ENCODE data around the gene TAAR8.

Gene TAAR8

DNA sequence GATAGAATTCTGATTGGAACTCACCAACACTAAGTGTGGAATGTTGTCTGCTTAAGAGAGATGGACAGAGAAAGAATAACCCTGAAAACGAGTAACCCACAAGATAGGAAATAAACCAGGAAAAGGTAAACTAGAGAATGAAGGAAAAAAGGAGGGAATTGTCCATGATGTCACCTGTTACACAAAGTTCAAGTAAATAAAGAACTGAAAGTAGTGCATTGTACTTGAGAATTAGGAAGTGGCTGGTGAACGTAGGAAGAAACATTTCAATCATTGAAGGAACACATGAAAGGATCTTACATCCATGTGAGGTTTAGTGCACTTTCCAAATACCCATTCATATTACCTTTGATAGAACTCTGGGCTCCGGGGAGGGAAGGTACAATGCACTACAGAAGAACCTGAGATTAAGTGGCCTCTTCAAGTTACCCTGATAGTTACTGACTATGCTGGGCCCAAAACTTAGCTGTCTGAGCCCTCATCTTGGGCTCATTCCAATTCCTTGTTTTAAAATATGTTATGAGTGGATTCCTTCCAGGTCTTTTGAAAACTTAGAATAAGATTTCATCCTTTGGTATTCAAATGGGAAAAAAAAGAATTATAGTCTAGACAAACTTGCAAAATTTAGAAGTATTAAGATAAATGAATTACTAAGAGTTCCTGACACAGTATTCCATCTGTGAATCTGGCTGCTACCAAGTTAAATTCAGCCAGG, 38.5 kb upstream of the TAAR8 start:
- TF ChIP-seq, protein P1, sequence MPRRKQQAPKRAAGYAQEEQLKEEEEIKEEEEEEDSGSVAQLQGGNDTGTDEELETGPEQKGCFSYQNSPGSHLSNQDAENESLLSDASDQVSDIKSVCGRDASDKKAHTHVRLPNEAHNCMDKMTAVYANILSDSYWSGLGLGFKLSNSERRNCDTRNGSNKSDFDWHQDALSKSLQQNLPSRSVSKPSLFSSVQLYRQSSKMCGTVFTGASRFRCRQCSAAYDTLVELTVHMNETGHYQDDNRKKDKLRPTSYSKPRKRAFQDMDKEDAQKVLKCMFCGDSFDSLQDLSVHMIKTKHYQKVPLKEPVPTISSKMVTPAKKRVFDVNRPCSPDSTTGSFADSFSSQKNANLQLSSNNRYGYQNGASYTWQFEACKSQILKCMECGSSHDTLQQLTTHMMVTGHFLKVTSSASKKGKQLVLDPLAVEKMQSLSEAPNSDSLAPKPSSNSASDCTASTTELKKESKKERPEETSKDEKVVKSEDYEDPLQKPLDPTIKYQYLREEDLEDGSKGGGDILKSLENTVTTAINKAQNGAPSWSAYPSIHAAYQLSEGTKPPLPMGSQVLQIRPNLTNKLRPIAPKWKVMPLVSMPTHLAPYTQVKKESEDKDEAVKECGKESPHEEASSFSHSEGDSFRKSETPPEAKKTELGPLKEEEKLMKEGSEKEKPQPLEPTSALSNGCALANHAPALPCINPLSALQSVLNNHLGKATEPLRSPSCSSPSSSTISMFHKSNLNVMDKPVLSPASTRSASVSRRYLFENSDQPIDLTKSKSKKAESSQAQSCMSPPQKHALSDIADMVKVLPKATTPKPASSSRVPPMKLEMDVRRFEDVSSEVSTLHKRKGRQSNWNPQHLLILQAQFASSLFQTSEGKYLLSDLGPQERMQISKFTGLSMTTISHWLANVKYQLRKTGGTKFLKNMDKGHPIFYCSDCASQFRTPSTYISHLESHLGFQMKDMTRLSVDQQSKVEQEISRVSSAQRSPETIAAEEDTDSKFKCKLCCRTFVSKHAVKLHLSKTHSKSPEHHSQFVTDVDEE (CRISPR knock-in tag; IDR thresholded peaks at IDR 0.05): no peak
- TF ChIP-seq RARB (CRISPR knock-in tag; IDR thresholded peaks at IDR 0.05): no peak
- TF ChIP-seq ISL1 (CRISPR knock-in tag; IDR thresholded peaks at IDR 0.05): no peak
- no peak for TF ChIP-seq ESRRG (CRISPR knock-in tag; IDR thresholded peaks at IDR 0.05)
- TF ChIP-seq TOX (CRISPR knock-in tag; IDR thresholded peaks at IDR 0.05; ENCODE audit: borderline replicate concordance): no peak
- no peak for TF ChIP-seq ZFP30 (CRISPR knock-in tag; IDR thresholded peaks at IDR 0.05)
- no peak for TF ChIP-seq GLIS3 (CRISPR knock-in tag; IDR thresholded peaks at IDR 0.05)
- TF ChIP-seq, protein P2, sequence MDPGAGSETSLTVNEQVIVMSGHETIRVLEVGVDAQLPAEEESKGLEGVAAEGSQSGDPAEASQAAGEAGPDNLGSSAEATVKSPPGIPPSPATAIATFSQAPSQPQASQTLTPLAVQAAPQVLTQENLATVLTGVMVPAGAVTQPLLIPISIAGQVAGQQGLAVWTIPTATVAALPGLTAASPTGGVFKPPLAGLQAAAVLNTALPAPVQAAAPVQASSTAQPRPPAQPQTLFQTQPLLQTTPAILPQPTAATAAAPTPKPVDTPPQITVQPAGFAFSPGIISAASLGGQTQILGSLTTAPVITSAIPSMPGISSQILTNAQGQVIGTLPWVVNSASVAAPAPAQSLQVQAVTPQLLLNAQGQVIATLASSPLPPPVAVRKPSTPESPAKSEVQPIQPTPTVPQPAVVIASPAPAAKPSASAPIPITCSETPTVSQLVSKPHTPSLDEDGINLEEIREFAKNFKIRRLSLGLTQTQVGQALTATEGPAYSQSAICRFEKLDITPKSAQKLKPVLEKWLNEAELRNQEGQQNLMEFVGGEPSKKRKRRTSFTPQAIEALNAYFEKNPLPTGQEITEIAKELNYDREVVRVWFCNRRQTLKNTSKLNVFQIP (CRISPR knock-in tag; IDR thresholded peaks at IDR 0.05; ENCODE audit: borderline replicate concordance, low read depth): no peak
- no peak for TF ChIP-seq ZNF565 (CRISPR knock-in tag; conservative IDR thresholded peaks at IDR 0.05; ENCODE audit: low read depth)
- no peak for TF ChIP-seq ZNF70 (CRISPR knock-in tag; IDR thresholded peaks at IDR 0.05)
- TF ChIP-seq, protein P3, sequence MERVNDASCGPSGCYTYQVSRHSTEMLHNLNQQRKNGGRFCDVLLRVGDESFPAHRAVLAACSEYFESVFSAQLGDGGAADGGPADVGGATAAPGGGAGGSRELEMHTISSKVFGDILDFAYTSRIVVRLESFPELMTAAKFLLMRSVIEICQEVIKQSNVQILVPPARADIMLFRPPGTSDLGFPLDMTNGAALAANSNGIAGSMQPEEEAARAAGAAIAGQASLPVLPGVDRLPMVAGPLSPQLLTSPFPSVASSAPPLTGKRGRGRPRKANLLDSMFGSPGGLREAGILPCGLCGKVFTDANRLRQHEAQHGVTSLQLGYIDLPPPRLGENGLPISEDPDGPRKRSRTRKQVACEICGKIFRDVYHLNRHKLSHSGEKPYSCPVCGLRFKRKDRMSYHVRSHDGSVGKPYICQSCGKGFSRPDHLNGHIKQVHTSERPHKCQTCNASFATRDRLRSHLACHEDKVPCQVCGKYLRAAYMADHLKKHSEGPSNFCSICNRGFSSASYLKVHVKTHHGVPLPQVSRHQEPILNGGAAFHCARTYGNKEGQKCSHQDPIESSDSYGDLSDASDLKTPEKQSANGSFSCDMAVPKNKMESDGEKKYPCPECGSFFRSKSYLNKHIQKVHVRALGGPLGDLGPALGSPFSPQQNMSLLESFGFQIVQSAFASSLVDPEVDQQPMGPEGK (CRISPR knock-in tag; IDR thresholded peaks at IDR 0.05; ENCODE audit: borderline replicate concordance): no peak
- no peak for TF ChIP-seq ZC3H10 (CRISPR knock-in tag; IDR thresholded peaks at IDR 0.05)
- TF ChIP-seq CSDC2 (CRISPR knock-in tag; IDR thresholded peaks at IDR 0.05): no peak
- TF ChIP-seq, protein P4, sequence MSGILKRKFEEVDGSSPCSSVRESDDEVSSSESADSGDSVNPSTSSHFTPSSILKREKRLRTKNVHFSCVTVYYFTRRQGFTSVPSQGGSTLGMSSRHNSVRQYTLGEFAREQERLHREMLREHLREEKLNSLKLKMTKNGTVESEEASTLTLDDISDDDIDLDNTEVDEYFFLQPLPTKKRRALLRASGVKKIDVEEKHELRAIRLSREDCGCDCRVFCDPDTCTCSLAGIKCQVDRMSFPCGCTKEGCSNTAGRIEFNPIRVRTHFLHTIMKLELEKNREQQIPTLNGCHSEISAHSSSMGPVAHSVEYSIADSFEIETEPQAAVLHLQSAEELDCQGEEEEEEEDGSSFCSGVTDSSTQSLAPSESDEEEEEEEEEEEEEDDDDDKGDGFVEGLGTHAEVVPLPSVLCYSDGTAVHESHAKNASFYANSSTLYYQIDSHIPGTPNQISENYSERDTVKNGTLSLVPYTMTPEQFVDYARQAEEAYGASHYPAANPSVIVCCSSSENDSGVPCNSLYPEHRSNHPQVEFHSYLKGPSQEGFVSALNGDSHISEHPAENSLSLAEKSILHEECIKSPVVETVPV (CRISPR knock-in tag; IDR thresholded peaks at IDR 0.05): no peak
- no peak for TF ChIP-seq ZFP3 (CRISPR knock-in tag; IDR thresholded peaks at IDR 0.05)
- no peak for TF ChIP-seq SNAI2 (CRISPR knock-in tag; IDR thresholded peaks at IDR 0.05)
- TF ChIP-seq, protein P5, sequence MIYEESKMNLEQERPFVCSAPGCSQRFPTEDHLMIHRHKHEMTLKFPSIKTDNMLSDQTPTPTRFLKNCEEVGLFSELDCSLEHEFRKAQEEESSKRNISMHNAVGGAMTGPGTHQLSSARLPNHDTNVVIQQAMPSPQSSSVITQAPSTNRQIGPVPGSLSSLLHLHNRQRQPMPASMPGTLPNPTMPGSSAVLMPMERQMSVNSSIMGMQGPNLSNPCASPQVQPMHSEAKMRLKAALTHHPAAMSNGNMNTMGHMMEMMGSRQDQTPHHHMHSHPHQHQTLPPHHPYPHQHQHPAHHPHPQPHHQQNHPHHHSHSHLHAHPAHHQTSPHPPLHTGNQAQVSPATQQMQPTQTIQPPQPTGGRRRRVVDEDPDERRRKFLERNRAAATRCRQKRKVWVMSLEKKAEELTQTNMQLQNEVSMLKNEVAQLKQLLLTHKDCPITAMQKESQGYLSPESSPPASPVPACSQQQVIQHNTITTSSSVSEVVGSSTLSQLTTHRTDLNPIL (CRISPR knock-in tag; IDR thresholded peaks at IDR 0.05; ENCODE audit: low read depth): no peak
- TF ChIP-seq ZNF8 (CRISPR knock-in tag; IDR thresholded peaks at IDR 0.05): no peak
- no peak for ATAC-seq

DNA sequence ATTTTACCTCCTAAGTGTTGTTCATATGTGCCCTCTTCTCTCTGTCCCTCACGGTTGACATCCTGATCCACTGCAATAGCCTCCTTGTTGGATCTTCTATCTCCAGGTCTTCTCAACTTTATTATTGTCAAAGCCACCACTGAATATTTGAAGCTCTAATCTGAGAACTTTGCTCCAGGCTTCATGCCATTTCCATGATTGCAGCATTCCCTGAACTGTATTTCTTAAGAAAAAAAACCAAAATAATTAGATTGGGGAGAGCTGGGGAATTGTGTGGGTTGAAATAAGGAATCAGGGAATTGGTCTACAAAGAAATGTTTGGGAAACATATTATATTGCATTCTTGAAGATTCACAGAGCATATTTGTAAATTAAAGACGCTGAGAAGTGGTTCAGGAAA, 37.1 kb upstream of the TAAR8 start:
- TF ChIP-seq BACH2 (CRISPR knock-in tag; IDR thresholded peaks at IDR 0.05; ENCODE audit: borderline replicate concordance): no peak
- TF ChIP-seq, protein P2 (CRISPR knock-in tag; IDR thresholded peaks at IDR 0.05; ENCODE audit: borderline replicate concordance, low read depth): no peak
- no peak for ATAC-seq

DNA sequence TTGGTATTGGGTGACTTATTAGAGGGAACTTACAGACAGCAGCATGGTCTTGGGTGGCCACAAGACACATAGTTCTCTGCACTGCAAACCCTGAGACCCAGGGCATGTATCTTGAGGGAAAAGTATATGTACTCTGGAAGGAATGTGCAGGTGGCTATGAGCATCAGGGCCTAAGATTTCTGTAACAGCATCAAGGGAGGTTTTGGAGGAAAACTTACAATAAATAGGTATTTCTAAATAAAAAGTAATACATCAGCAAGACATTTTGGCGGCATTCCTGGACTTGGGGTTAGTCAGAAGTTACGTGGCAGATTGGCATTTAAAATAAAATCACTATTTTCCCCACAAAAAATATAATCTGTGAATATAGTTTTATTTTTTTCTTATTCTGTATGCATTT, 31.5 kb upstream of the TAAR8 start:
- no peak for ATAC-seq
- TF ChIP-seq ZFP30 (CRISPR knock-in tag; IDR thresholded peaks at IDR 0.05) (no peak), ESRRG (CRISPR knock-in tag; IDR thresholded peaks at IDR 0.05) (no peak), ZNF8 (CRISPR knock-in tag; IDR thresholded peaks at IDR 0.05) (no peak), TOX (CRISPR knock-in tag; IDR thresholded peaks at IDR 0.05; ENCODE audit: borderline replicate concordance) (no peak), ZNF565 (CRISPR knock-in tag; conservative IDR thresholded peaks at IDR 0.05; ENCODE audit: low read depth) (no peak), PPARA (CRISPR knock-in tag; IDR thresholded peaks at IDR 0.05; ENCODE audit: borderline replicate concordance) (no peak), ZFP3 (CRISPR knock-in tag; IDR thresholded peaks at IDR 0.05) (no peak), SNAI2 (CRISPR knock-in tag; IDR thresholded peaks at IDR 0.05) (no peak), ARNTL (CRISPR knock-in tag; IDR thresholded peaks at IDR 0.05; ENCODE audit: borderline replicate concordance, low read depth) (no peak), ISL1 (CRISPR knock-in tag; IDR thresholded peaks at IDR 0.05) (no peak)
- TF ChIP-seq, protein P4 (CRISPR knock-in tag; IDR thresholded peaks at IDR 0.05): no peak
- TF ChIP-seq, protein P2 (CRISPR knock-in tag; IDR thresholded peaks at IDR 0.05; ENCODE audit: borderline replicate concordance, low read depth): no peak
